ENCODE measurements around the gene HOXA13.

The HOXA13 gene

DNA sequence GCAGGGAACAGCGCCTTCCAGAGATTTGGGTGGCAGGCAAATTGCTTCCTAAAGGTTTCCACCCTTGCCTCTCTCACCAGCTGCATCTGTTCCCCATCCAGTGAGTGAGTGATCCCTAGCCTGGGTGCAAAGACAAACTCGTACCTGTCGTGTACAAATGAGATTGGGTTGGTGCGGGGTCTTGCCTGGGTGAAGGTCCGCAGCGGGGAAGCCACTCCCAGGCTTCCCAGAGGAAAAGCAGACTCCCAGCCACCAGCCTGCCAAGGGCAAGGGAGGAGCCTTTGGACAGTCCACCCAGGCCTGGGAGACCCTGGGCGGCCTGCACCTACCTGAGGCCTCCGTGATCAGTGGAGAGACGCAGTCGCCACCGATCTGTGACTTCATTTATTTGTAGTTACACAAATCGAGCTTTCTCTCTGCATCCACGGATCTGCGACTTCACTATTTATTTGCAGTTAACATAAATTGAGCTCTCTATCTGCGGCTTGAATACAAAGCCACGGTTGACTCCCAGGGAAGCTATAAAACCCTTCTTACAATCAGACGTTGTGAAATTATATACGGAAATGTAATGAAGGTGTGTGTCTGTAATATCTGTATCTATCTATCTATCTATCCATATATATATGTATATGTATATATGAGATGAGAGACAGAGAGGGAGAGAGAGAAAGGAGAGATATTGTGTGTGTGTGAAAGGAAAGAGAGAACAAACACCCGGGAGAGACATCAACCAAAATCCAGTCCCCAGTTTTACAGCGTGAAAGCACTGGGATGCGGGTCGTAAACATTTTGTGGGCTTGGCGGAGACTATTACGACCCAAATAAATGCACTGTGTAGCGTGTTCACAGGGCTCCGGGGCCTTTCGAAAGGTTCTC is 40.4 kb downstream of the HOXA13 start:
- DNase-seq (ENCODE audit: low read depth in 3 of 3) = no peak

DNA sequence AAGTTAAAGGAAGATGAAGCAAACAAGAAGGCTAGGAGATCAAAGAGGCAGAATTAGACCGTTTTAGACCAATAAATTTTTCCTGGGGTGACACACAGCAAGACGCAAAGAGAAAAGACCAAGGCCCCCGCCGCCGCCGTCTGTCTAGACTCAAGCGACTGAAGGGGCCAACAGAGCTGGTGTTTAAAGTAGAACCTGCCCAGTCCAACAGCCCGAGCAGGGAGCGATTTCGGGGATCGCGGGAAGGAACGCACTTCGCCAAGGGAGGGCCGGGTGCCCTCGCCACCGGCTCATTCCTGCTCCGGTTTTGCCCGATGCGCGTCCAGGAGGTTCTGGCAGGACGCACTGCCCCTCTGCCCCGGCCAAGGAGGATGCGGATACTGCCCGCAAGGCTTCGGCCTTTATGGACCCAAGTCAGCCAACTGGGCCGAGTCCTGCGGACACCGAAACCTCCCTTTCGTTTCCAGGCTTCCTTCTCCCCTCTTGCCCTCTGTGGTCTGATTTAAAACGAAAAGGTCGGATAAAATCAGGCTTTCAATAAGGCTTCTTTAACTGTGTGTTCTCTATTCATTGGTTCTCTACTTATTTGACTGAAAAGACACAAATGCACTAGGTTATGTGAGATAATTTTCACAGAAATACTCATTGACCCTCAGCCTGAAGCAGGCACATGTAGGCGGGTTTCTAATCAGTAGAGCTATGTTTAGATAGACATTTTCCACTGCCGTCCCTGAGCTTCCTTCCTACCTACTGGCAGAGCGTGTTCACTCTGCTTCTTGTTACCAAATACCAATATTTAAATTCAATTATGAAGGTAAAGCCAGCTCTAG is 41.2 kb downstream of the HOXA13 start:
- DNase-seq (ENCODE audit: low read depth in 3 of 3) = no peak

DNA sequence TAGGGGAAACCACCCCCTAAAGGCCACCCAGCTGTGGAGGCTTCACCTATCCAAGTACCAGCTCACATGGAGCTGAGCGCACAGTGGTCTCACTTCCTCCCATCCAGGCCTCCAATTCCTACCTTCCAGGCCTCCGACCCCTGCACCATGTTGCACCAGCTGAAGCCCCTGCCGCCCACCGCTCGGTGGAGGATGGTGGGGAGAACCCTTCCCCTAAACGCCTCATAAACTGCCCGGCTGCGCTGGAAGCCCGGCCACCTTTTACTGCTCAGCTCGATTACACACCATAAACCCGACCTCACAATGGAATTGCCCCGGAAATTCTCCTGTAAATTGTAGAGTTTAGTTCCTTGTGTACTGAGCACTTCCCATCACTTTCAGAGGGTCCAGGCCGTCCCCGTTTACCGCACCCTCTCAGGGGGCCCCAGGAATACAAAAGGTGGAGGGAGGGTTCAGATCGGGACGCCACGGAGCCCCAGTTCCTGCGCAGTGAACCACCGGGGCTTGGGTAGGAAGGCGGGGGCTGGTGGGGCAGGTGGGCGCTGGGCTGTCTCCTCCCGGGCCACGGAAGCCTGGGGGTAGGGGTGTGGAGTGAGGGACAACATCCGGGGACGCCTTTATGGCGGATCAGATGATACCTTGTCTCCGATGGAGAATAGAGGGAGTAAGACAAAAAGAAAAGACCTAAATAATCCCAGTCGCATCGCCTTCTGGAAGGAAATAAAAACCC is 42.0 kb downstream of the HOXA13 start:
- no peak for DNase-seq (ENCODE audit: low read depth in 3 of 3)

DNA sequence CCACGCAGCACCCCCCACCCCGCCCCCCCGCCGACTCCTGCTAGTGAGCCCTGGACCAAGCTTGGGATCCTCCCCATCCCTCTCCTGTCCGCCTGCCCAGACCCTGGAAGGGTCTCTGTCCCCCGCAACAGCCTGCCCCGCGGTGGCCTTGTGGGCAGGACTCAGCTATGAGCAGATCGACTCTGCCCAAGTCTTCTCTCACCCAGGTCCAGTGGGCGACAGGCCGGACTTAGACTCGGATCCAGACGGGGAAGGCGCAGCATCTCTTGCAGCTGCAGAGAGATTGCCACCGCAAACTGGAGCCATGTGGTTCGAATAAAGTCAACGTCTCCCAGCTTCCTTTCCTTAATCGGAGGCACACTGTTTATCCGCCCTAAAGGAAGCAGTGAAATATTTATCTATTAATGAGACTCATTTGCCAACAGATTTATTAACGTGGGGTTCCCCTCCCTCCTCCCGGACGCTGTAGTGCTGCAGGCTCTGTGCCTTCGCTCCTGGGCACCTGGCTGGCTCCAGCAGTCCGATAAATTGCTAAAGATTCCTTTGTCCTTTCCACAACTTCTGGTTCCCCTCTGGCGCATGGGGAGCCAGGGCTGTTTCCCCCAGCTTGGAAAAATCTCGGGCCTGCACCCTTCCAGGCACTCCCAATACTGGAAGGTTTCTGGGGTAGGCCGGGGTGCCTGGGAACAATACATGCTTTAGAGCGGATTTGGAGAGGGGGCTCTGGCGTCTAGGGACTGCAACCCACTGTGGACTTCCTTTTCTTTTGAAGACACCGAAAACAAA is 42.8 kb downstream of the HOXA13 start:
- no peak for DNase-seq (ENCODE audit: low read depth in 3 of 3)

DNA sequence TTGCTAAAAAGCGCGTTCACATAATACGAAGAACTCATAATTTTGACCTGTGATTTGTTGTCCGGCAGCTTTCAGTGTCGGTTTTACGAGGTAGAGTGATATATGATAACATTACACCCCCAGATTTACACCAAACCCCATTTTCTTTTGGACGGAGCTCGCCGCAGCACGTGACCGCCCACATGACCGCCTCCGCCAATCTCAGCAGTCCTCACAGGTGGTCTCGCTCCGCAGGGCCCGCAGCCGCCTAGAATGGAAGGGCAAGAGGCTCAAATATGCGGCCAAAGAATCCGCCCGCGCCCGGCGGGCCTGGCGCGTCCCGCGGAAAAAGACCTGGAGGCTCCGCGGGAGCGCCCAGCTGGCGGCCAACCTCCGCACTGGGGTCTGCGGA is 43.4 kb downstream of the HOXA13 start, which contains the start of gene HOXA7:
Gene HOXA7, minus strand, starts transcription at position 168 of the 391 bp plus-strand sequence. Its CDS starts 130 bp downstream, at position 38.
- DNase-seq (ENCODE audit: low read depth in 3 of 3) = no peak

DNA sequence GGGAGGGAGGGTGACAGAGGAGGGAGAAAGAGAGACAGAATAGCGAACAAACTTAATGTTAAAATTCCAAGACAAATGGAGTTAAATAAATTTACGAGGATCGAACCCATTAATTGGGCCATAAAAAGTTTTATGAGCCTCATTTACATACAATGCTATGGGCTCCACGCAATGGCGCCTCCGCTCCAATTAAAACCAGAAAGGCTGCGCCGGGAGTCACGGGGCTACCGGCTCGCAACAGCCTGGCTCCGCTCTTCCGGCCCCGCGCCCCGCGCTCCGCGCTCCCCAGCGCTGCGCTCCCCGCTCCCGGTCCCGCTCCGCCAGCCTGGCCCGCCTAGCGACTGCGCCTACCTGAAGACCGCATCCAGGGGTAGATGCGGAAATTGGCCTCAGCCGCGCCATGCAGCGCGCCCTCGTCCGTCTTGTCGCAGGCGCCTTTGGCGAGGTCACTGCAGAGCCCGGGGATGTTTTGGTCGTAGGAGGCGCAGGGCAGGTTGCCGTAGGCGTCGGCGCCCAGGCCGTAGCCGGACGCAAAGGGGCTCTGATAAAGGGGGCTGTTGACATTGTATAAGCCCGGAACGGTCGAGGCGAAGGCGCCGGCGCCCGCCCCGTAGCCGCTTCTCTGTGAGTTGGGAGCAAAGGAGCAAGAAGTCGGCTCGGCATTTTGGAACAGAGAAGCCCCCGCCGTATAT is 43.9 kb downstream of the HOXA13 start:
- DNase-seq (ENCODE audit: low read depth in 3 of 3) = no peak

DNA sequence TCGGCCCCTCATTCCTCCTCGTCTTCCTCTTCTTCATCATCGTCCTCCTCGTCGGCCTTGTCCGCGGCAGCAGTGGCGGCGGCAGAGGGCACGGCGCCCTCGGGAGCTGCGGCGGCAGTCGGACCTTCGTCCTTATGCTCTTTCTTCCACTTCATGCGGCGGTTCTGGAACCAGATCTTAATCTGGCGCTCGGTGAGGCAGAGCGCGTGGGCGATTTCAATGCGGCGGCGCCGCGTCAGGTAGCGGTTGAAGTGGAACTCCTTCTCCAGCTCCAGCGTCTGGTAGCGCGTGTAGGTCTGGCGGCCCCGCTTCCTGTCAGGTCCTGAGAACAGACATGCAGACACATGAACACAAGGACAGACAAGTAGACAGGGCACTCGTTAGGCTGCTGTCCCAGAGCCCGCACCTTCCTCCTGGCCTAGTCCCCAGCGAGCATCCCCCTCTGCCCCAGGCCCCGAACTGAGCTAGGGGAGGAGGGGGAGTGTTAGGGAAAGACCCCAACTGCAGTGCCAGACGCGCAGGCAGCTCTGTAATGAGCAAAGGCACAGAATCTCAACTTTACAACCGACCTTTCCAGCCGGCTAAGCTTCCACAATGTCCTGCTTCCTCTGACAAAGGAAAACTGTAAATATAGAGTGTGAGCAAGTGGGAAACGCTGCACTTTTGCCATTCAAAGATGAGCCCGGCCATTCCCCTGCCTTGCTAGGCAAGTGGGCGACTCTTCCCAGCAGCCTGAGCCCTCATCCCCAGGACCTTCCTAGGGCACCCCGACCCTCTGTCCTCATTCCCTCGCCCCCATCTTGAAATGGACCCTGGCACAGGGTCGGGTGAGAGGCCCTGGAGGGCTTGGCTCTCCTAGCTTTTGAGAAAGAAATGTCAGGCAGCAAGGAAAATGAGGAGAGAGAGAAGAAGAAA is 44.7 kb downstream of the HOXA13 start:
- no peak for DNase-seq (ENCODE audit: low read depth in 3 of 3)

DNA sequence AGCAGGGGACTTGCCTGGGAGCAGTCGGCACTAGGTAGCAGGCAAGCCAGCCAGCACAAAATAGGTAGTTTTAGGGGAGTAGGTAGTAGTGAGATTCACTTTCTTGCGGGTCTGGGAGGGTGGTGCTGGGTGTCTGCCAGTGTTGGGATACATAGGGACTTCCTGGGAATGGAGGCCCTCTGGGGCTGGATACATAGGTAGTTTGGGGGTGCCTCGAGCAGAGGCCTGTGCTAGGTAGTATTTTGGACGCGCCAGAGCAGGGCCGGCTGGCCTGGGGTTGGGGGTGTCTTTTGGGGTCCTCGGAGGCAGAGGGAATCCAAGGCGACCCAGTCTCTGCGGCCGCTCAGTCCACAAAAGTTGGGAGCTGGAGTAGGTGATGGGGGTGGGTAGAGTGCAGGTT is 45.5 kb downstream of the HOXA13 start:
- DNase-seq (ENCODE audit: low read depth in 3 of 3) = no peak

DNA sequence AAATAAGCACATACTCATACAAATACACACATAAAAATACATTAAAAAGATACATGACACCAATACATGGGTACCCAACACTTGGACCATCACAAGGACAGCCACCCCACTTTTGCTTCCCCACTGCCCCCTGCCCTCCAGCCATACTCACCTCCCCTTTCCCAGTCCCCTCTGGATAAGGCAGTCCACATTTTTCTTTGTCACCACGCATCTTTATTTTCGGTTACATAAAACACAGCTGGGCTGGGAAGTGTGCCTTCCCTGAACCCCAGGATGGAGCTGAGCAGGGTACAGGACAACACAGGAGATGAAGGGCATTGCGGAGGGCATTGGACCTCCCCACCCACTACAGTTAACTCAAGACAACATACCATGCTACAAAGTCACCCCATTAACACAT is 46.4 kb downstream of the HOXA13 start:
- no peak for DNase-seq (ENCODE audit: low read depth in 3 of 3)

DNA sequence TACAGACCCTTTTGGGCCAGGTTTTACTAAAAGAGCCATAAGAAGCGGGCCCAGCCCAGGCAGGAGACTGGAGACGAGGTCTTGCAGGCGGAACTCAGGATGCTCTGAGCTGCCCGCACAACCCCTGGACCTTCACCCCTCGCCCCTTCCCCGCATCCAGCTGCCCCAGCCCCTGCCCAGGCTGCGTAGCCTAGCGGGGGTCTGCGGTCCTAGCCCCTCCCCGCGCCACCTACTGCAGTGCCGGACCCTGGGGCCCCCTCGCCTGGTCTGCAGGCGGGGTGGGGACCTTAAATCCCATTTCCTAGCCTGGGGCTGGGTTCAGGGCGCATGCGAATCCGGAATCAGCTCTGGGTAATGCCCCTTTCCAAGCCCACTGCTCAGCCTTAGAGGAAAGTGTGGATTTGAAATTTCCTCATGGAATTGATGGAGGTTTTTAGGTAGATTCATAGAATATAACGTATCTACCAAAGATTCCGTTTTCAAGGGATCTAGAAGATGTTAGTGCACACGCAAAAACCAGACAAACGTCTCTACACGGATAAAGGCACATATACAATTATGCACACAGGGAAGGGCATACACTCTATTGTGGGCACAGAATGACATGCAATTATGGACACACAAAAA is 47.0 kb downstream of the HOXA13 start:
- no peak for DNase-seq (ENCODE audit: low read depth in 3 of 3)

DNA sequence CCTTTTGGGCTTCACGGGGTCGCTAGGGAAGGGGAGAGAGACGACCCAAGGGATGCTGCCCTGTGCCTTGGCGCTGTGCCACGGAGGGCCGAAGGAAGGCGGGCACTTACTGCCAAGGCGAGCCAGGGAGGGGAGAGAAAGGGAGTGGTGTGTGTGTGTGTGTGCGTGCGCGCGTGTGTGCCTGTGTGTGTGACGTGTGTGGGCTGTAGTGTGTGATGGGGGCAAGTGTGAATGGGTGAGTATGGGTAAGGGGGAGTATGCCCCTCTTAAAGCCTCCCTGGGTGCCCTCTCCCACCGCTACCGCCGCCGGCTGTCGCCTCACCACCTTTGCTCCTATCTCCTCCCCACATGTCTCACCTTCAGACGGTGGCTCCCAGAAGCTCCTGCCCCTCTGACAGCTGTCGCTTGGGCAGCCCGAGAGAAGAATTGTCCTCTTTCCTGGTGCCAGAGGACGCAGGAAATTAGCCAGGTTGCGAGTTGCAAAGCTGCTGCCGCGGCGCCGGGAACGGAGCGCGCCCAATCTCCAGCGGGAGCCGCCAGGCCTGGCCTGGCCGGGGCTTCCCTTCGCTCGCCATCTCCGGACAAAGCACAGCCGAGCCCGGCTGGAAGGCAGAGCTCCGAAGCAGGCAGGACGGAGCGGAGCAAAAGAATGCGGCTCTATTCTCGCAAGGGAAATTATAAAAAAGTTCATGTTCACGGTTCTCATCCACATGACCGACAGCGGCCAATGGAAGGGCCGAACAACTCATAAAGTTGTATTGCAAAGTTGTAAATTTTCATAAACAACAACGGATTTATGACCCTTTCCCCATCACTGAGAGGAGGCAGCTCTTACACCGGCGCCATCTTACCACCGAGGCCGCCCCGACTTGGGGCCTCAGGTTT is 47.7 kb downstream of the HOXA13 start, which contains the start of gene HOXA3:
Gene HOXA3, minus strand, starts transcription at position 653 of the 885 bp plus-strand sequence. CDS start 41,943 bp downstream, outside the sequence.
- DNase-seq (ENCODE audit: low read depth in 3 of 3) = no peak

DNA sequence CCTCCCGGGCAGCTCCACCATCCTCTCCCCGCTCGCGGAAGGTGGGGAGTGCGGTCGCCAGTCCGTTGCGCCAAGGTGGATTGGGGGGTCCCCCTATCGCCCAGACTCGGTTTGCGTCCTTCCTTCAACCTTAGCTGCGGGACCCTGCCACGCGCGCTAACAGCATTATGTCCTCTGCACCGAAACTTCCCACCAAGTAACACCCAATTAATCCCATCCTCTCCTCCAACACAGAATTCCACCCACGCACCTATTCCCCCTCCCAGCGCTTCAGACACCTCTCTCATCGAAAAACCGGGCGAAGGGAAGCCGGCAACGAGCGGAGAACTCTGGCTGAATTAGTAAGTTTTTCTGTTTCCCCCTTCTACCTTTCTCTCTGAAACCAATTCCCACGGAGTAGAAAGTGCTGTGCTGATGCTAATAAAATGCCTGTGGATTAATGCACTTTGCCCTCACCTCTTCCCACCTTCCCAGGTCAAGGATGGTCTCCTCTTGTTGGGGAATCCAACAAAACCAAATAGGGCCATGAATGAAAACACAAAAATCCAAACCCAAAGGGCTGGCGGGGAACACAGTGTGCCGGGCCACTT is 48.5 kb downstream of the HOXA13 start:
- DNase-seq (ENCODE audit: low read depth in 3 of 3) = no peak

DNA sequence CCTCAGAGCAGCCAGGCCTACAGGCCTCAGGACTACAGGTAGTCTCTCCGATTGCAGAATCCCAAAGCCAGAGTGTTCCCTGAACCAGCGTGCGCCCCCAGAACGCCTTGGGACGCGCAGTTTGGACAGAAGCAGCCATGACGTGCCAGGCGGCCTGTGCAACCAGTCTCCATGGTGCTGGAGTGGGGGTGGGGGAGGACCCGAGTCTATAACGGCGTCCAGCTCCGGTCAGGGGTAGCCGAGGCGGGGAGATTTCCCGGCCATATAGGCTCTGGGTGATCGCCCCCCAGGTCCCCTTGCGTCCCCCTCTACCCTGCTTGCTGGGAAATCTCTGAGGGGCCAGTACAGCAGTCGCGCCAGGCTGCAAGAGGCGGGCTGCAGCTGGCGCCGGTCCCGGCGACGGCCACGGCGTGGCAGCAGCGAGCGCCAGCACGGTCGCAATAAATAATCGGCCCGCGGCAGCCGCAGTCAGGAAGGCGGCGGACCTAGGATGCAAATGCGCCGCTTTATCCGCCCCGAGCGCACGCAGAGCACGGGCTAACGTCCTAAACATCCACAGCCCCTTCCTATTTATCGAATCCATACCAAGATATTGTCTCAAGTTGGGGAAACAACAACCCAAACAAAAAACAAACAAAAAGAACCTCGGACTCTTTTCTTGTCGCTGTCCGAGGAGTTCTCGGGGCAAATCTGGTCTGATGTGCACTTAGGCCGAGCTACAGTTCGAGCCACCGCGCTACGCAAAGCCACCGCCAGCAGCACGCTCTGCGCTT is 49.1 kb downstream of the HOXA13 start:
- DNase-seq (ENCODE audit: low read depth in 3 of 3) = peak; percentile 38 to 52 (median 43)

DNA sequence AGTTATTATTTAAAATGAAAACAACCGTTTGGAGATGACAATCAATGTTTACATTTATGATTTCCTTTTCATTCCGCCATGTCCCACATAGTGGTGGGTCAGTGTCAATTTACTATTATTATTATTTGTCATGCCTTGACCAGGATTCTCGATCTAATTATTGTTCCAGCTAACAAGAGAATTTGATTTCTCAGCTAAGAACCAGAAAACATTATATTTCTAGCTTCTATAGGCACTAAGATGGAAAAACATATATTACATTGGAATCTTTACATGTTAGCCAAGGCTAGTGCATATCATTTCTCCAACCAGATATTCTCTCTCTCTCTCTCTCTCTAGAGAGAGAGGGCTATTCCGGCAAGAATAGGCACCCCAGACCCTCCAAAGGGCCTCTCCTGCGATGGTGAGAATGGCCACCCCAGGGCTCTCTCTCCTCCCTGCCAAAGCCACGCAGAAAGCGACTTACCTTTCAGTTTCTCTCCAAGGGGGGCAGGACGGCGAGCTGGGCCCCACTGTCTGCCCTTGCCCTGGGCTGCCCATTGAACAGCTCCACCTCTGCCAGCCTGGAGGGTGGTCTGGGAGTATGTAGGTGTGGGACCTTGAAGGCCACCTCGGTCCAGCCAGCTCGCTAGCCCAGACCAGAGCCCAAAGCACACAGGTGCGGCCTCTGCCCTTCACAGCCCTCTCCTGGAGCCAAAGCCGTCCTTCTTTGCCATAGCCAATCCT is 49.9 kb downstream of the HOXA13 start:
- no peak for DNase-seq (ENCODE audit: low read depth in 3 of 3)

DNA sequence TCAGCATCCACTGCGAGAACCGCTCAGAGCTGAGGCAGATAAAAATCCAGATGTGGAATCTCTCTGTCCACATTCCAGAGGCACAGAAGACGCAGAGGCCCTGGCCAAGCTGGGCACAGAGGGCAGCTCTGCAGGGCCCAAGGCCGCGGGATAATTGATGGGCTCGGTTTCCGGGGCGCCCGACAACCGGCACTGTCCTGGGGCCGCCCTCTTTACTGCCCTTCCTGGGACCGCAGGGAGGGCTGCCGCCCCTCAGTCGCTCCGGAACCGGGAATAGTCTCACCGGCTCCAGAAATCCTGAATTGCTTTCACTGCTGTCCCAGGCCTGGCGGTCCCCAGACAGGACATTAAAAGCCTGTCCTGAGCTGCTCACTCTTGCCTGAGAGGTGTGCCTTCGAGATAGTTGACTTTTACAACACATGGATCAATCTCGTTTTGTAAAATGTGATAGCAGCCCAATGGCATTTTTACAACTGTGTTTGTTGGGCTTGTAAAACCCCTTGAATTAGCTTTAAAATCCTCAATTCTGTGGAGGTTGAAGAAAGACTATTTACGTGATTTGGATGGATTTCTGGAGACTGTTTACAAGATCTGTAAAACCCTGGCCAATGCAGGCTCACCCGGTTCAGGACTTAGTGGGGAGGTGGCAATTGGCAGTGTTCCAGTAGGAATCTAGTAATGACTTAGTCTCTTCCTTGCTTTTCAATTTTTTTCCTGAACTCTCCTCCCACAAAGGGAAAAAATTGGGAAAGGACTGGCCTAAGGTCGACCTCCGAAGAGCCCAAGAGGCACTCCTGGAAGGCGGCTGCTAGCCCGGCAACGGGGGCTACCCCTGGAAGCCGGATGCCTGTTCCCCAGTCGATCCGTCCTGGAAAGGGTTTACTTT is 50.9 kb downstream of the HOXA13 start:
- no peak for DNase-seq (ENCODE audit: low read depth in 3 of 3)

Measured in stimulated activated CD4-positive, alpha-beta T cell treated with anti-CD3 and anti-CD28 coated beads, TNF-alpha, amount 100 ng/mL, for 48 hours (primary cell).